Measurements from ENCODE around the gene CYP1A1. TPM values are rescaled to one million over a fixed set of nuclear protein-coding genes. Genes with fewer than 3 reads are reported as not detected.
"Not testable (repeated sequence)": the region's sequence is repeated elsewhere in the genome, so short reads cannot be mapped to it uniquely, and the experiment has no call there.

The CYP1A1 gene
- total RNA-seq, 1 donor from 2014 or later: 2.4 TPM

DNA sequence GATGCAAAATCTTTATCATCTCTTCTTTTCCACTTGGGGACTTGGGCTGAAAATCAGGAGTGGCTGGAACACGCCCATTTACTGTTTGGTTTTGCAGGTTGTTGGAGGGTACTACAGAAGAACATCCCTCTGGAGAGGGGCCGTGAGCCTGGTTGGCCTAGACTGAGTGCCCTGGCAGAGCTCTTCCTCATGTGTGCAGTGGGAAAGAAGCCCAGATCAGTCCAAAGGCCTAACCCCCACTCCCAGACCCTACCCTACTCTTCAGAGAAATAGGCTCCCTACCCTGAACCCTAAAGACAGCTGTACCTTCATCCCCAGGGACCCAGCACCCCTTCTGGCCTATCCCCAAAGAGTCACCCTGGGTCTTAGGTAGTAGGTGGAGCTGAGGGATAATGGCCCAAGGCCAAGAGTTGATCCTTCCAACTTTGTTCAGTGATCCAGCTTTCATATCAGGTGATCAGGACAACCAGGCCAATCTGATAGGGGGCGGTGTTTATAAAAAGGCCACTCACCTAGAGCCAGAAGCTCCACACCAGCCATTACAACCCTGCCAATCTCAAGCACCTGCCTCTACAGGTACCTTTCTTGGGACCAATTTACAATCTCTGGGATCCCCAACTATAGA is 23.1 kb upstream of the CYP1A1 start, which contains the start of gene CYP1A2:
Gene CYP1A2 (plus strand): TSS at position 524 of the 625 bp plus-strand sequence. CDS start 894 bp downstream, outside the sequence.
- H3K4me1 ChIP-seq: no peaks in the 10 kb centered on the region
- H3K27ac ChIP-seq: no peak within 1 kb of the TSS
- H3K9me3 ChIP-seq: no peaks in the 10 kb centered on the region
- H3K36me3 ChIP-seq: no peaks in the 10 kb centered on the region
- no peak for ATAC-seq
- TF ChIP-seq, protein P1, sequence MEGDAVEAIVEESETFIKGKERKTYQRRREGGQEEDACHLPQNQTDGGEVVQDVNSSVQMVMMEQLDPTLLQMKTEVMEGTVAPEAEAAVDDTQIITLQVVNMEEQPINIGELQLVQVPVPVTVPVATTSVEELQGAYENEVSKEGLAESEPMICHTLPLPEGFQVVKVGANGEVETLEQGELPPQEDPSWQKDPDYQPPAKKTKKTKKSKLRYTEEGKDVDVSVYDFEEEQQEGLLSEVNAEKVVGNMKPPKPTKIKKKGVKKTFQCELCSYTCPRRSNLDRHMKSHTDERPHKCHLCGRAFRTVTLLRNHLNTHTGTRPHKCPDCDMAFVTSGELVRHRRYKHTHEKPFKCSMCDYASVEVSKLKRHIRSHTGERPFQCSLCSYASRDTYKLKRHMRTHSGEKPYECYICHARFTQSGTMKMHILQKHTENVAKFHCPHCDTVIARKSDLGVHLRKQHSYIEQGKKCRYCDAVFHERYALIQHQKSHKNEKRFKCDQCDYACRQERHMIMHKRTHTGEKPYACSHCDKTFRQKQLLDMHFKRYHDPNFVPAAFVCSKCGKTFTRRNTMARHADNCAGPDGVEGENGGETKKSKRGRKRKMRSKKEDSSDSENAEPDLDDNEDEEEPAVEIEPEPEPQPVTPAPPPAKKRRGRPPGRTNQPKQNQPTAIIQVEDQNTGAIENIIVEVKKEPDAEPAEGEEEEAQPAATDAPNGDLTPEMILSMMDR (IDR thresholded peaks at IDR 0.05): no peak
- DNase-seq: no peak
- H3K4me3 ChIP-seq: no peak within 1 kb of the TSS
- no peaks in the 10 kb centered on the region for H3K27me3 ChIP-seq
- intact Hi-C loops (cut with DNase I): no loop called here

DNA sequence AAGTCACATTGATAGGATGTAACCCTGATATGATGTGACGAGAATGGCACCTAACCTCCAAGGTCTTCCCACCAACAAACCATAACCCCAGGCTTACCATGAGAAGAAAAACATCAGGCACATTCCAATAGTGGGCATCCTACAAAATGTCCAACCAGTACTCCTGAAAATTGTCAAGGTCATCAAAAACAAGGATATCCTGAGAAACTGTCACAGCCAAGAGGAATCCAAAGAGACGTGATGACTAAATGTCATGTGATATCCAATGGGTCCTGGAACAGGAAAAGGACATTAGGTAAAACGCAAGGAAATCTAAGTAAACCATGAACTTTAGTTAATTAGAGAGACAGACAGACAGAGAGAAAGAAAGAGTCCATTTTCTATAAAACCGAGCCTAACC is 21.1 kb upstream of the CYP1A1 start:
- TF ChIP-seq, protein P1 (IDR thresholded peaks at IDR 0.05): no peak
- Histone ChIP-seq H3K4me3 (no peak overlapping the region), H3K9me3 (no peaks in the 10 kb centered on the region), H3K27me3 (no peaks in the 10 kb centered on the region), H3K4me1 (no peaks in the 10 kb centered on the region), H3K27ac (no peak overlapping the region), H3K36me3 (no peaks in the 10 kb centered on the region)
- ATAC-seq (no peak), DNase-seq (no peak)
- intact Hi-C loops (cut with DNase I): no loop called here

DNA sequence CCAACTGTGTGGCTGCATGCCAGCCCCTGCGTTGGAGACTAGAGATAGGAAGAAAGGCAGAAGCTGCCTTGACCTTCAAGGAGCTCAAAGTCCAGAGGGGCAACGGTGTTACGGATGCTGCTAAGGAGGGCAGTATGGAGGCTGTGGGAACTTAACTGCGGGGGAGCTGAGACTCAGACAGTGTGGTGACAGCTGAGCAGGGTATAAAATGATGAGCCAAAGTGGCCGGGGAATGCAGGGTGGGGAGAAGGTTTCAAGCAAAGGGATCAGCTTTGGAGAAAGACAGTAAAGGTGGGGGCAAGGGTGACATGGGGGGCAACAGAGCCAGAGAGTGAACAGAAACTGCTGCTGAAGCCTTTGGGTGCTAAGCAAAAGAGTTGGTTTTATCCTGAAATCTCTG is 17.1 kb upstream of the CYP1A1 start:
- DNase-seq (no peak), ATAC-seq (no peak)
- Histone ChIP-seq H3K9me3 (no peaks in the 10 kb centered on the region), H3K4me1 (peaks cover 2% of the 10 kb centered on the region), H3K27me3 (no peaks in the 10 kb centered on the region), H3K36me3 (no peaks in the 10 kb centered on the region), H3K27ac (no peak overlapping the region), H3K4me3 (no peak overlapping the region)
- intact Hi-C loops (cut with DNase I): no loop called here
- TF ChIP-seq, protein P1 (IDR thresholded peaks at IDR 0.05): no peak

DNA sequence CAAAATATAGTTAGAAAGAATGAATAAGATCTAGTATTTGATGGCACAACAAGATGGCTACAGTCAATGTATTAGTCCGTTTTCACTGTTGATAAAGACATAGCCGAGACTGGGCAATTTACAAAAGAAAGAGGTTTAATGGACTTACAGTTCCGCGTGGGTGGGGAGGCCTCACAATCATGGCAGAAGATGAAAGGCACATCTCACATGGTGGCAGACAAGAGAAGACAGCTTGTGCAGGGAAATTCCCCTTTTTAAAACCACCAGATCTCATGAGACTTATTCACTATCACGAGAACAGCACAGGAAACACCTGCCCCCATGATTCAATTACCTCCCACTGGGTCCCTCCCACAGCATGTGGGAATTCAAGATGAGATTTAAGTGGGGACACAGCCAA is 12.9 kb upstream of the CYP1A1 start:
- H3K4me1 ChIP-seq; H3K27me3 ChIP-seq; H3K9me3 ChIP-seq; intact Hi-C loops (cut with DNase I); H3K27ac ChIP-seq; H3K36me3 ChIP-seq; H3K4me3 ChIP-seq; ATAC-seq; DNase-seq: not testable (repeated sequence)

DNA sequence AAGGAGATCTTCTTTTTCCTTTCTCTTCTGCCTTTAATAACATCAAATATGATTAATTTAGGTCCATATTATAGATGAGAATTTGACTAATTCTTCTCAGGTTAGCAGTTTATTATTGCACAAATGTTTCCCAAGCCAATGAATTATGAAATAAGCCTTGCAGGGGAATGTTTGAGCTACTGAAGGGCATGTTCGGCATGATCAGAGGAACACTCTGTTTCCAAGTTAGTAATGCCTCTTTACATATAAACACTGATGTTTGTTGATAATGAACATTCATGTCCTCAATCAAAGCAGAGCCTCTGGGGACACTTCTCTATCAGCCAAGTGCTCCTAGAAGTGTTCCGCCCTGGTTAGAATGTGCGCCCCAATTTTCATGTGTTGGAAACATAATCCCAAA is 10.0 kb upstream of the CYP1A1 start:
- DNase-seq: no peak
- TF ChIP-seq, protein P1 (IDR thresholded peaks at IDR 0.05): no peak
- Histone ChIP-seq H3K27ac (no peak overlapping the region), H3K36me3 (no peaks in the 10 kb centered on the region), H3K4me1 (peaks cover 4% of the 10 kb centered on the region), H3K9me3 (no peaks in the 10 kb centered on the region), H3K4me3 (no peak overlapping the region), H3K27me3 (no peaks in the 10 kb centered on the region)
- ATAC-seq: no peak
- intact Hi-C loops (cut with DNase I): no loop called here

DNA sequence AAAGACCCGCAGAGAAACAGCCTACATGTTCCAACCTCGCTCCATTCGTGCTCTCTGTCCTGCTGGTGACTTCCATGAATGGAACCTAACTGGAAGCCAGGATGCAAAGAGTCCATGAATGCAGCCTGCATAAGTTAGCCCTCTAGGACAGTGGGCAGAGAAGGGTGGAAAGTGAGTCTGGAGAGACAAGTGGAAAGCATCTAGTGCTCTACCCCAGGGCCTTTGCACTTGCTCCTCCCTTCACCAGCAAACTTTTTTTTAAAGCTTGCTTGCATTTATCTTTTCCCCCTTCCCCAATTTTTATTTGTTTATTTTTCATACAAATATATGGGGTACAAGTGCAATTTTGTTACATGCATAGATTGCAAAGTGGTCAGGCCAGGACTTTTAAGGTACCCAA is 7.9 kb upstream of the CYP1A1 start:
- Histone ChIP-seq H3K4me3 (no peak overlapping the region), H3K36me3 (no peaks in the 10 kb centered on the region), H3K27me3 (no peaks in the 10 kb centered on the region), H3K27ac (no peak overlapping the region), H3K9me3 (no peaks in the 10 kb centered on the region), H3K4me1 (peaks cover 4% of the 10 kb centered on the region)
- ATAC-seq (no peak), DNase-seq (no peak)
- TF ChIP-seq, protein P1 (IDR thresholded peaks at IDR 0.05): no peak
- intact Hi-C loops (cut with DNase I): no loop called here
